ENCODE data around the gene DYNLT1.

GRCh38 chr6:158610319-158610968 is 34.1 kb downstream of the DYNLT1 start:
- TF ChIP-seq POLR2AphosphoS5 (IDR thresholded peaks at IDR 0.05; ENCODE audit: borderline replicate concordance, low read depth, low read length), result no peak
- no peak for TF ChIP-seq FOXP2 (optimal IDR thresholded peaks at IDR 0.05; ENCODE audit: control extremely low read depth, extremely low read length, insufficient read depth)
